Natural killer cell (primary cell): ENCODE results near the gene CACNA1D. TPM values are rescaled to one million over a fixed set of nuclear protein-coding genes. Genes with fewer than 3 reads are reported as not detected.

Source experiments
- ATAC-seq, 3 donors: fragments of 150-1000 bp in 2 of 3; fragments of 200-7000 bp in 1 of 3; cut with Tn5 transposase; 1 replicate in 1 of 3; 2 replicates in 2 of 3; pipeline ENCODE4 v1.10.0; 2021; ENCODE audit warnings: mild to moderate bottlenecking in 2 of 3, moderate library complexity in 2 of 3
- DNase-seq, 2 donors: peaks; one replicate each; pipeline versions ENCODE4 v3.0.0 to v3.0.0-alpha.2; 2013 to 2021; ENCODE audit warnings: mixed read lengths in 1 of 2
- H3K27ac ChIP-seq: one replicate; pipeline ENCODE4 v1.5.1; 2013; ENCODE audit warnings: mild to moderate bottlenecking, low read length
- H3K27me3 ChIP-seq: one replicate; pipeline ENCODE4 v1.6.1; 2013; ENCODE audit warnings: low read length; ENCODE audit not compliant: control insufficient read depth, insufficient read depth
- H3K36me3 ChIP-seq: one replicate; pipeline ENCODE4 v1.6.1; 2013; ENCODE audit warnings: low read length; ENCODE audit not compliant: control insufficient read depth, insufficient read depth
- H3K4me1 ChIP-seq: one replicate; pipeline ENCODE4 v1.6.1; 2013; ENCODE audit warnings: low read length; ENCODE audit not compliant: control insufficient read depth, insufficient read depth
- H3K4me3 ChIP-seq: one replicate; pipeline ENCODE4 v1.5.1; 2013; ENCODE audit warnings: low read length
- H3K9me3 ChIP-seq: one replicate; pipeline ENCODE4 v1.6.1; 2013; ENCODE audit warnings: low read length; ENCODE audit not compliant: control insufficient read depth, insufficient read depth
- H3K27ac Mint-ChIP-seq, 2 donors: one replicate each; pipeline ENCODE4 v1.8.0; 2022; ENCODE audit warnings: mild to moderate bottlenecking in 2 of 2, mixed read lengths in 2 of 2, moderate library complexity in 1 of 2
- H3K27me3 Mint-ChIP-seq, 2 donors: one replicate each; pipeline ENCODE4 v1.8.0; 2022; ENCODE audit warnings: low read depth in 2 of 2, mixed read lengths in 2 of 2
- H3K36me3 Mint-ChIP-seq: one replicate; pipeline ENCODE4 v1.8.0; 2022; ENCODE audit warnings: mixed read lengths
- H3K4me1 Mint-ChIP-seq, 2 donors: one replicate each; pipeline ENCODE4 v1.8.0; 2022; ENCODE audit warnings: mixed read lengths in 2 of 2
- H3K4me3 Mint-ChIP-seq: one replicate; pipeline ENCODE4 v1.8.0; 2022; ENCODE audit warnings: mild to moderate bottlenecking, moderate library complexity, mixed read lengths
- H3K9me3 Mint-ChIP-seq, 2 donors: one replicate each; pipeline ENCODE4 v1.8.0; 2022; ENCODE audit warnings: mixed read lengths in 2 of 2
- WGBS: methylation state at CpG from one replicate; pipeline ENCODE4 v1.1.7; 2013; ENCODE audit warnings: missing lambda C conversion rate; ENCODE audit not compliant: insufficient coverage; 5-methylcytosine and 5-hydroxymethylcytosine counted together
- intact Hi-C: fragments of 100-400 bp; cut with micrococcal nuclease; formaldehyde crosslinking; loops from one replicate; pipeline ENCODE4 v1.14.2; 2022
- total RNA-seq, 4 donors: library from RNA; stranded (reverse); fragments of 120-200 nt in 1 of 4; gene quantifications; one replicate each; pipeline versions ENCODE4 v1.2.3 to v1.2.4, GENCODE V29; 2013 to 2022
- TF ChIP-seq, protein P1 (sequence below): fragments of 200-600 bp; IDR thresholded peaks from one replicate; pipeline ENCODE4 v1.8.0; 2022; ENCODE audit warnings: antibody characterized with exemption

The CACNA1D gene
- total RNA-seq, 3 donors from 2014 or later (not counting 1 experiment from before 2014, with no cell fraction given), result 0.54 to 10.1 TPM; not detected in 1

DNA sequence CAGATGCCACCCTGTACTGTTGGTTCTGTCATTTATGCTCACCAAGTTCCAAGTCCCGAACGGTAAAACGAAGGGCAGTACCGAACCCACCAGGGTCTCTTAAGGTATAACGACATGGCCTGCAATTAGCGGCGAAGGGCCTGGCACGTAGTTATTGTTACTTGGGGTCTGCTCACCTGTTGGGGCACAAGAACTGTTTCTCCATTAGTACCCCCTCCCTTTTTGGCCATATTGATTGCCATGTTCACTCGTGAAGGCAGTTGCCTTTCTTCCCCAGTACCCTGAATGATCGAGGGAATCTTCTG, 352.4 kb downstream of the CACNA1D start:
- Histone ChIP-seq H3K9me3 (no peaks in the 10 kb centered on the region), H3K4me1 (peaks cover 9% of the 10 kb centered on the region), H3K4me3 (no peak overlapping the region), H3K27ac (no peak overlapping the region), H3K27me3 (peaks cover 15% of the 10 kb centered on the region), H3K36me3 (no peaks in the 10 kb centered on the region)
- Mint-ChIP-seq H3K4me1 (no peaks in the 10 kb centered on the region), H3K27ac (no peak overlapping the region), H3K36me3 (no peaks in the 10 kb centered on the region), H3K4me3 (peak overlapping the region; percentile 58), H3K27me3 (peaks cover 53 to 55% of the 10 kb centered on the region in 2 donors), H3K9me3 (no peaks in the 10 kb centered on the region)
- TF ChIP-seq, protein P1, sequence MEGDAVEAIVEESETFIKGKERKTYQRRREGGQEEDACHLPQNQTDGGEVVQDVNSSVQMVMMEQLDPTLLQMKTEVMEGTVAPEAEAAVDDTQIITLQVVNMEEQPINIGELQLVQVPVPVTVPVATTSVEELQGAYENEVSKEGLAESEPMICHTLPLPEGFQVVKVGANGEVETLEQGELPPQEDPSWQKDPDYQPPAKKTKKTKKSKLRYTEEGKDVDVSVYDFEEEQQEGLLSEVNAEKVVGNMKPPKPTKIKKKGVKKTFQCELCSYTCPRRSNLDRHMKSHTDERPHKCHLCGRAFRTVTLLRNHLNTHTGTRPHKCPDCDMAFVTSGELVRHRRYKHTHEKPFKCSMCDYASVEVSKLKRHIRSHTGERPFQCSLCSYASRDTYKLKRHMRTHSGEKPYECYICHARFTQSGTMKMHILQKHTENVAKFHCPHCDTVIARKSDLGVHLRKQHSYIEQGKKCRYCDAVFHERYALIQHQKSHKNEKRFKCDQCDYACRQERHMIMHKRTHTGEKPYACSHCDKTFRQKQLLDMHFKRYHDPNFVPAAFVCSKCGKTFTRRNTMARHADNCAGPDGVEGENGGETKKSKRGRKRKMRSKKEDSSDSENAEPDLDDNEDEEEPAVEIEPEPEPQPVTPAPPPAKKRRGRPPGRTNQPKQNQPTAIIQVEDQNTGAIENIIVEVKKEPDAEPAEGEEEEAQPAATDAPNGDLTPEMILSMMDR, result no peak
- WGBS, result 62% methylated on average over 10 of the region's 10 CpGs
- intact Hi-C loops, result no loop called here
- no peak for ATAC-seq
- no peak for DNase-seq

DNA sequence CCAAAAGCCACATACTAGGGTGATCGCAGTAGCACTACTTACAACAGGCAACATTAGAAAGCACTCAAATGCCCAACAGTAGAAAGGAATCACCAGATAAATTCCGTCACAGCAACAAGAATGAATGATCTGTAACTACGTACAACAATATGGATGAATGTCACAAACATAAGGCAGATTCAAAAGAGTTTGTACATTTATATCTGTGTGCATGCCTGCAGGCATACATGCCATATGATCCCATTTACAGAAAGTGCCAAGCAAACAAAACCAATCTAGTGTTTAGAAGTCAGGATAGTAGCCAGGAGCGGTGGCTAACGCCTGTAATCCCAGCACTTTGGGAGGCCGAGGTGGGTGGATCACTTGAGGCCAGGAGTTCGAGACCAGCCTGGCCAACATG, 355.5 kb downstream of the CACNA1D start:
- no peak overlapping the region for H3K27ac Mint-ChIP-seq
- H3K36me3 Mint-ChIP-seq, result no peaks in the 10 kb centered on the region
- no peak overlapping the region for H3K4me3 ChIP-seq
- H3K27me3 ChIP-seq, result peaks cover 15% of the 10 kb centered on the region
- intact Hi-C loops, result no loop called here
- 99% methylated on average over 5 of the region's 7 CpGs for WGBS
- H3K4me1 Mint-ChIP-seq, result no peaks in the 10 kb centered on the region
- no peaks in the 10 kb centered on the region for H3K9me3 ChIP-seq
- peaks cover 36 to 38% of the 10 kb centered on the region in 2 donors for H3K27me3 Mint-ChIP-seq
- H3K4me1 ChIP-seq, result peaks cover 9% of the 10 kb centered on the region
- TF ChIP-seq, protein P1, result no peak
- no peaks in the 10 kb centered on the region for H3K9me3 Mint-ChIP-seq
- DNase-seq (no peak), ATAC-seq (no peak)
- H3K27ac ChIP-seq, result no peak overlapping the region
- no peak overlapping the region for H3K4me3 Mint-ChIP-seq
- no peaks in the 10 kb centered on the region for H3K36me3 ChIP-seq

DNA sequence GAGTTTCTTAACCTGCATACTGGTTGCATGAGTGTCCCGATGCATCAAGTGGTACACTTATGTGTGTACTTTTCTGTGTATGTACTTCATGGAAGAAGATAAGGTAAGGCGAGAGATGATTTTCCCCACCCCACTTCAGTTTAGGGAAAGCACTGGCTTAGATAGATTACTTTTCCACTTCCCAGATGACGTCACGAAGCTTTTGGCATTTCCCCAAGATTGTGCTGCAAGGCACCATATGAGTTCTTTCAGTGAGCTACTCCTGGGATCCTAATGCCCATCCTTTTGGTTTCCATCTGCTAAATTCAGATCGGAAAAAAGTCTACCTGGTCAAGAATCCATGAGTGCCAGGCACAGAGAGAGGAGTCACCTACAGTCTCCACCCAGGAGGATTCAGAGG, 356.5 kb downstream of the CACNA1D start:
- intact Hi-C loops, result no loop called here
- no peak overlapping the region for H3K4me3 ChIP-seq
- DNase-seq (no peak), ATAC-seq (no peak)
- no peak overlapping the region for H3K27ac Mint-ChIP-seq
- H3K36me3 Mint-ChIP-seq, result no peaks in the 10 kb centered on the region
- peaks cover 29 to 30% of the 10 kb centered on the region in 2 donors for H3K27me3 Mint-ChIP-seq
- no peaks in the 10 kb centered on the region for H3K9me3 ChIP-seq
- H3K4me1 Mint-ChIP-seq, result no peaks in the 10 kb centered on the region
- no peak overlapping the region for H3K27ac ChIP-seq
- peaks cover 4% of the 10 kb centered on the region for H3K4me1 ChIP-seq
- TF ChIP-seq, protein P1, result no peak
- 83% methylated on average over 5 of the region's 5 CpGs for WGBS
- H3K9me3 Mint-ChIP-seq, result no peaks in the 10 kb centered on the region
- H3K27me3 ChIP-seq, result peaks cover 8% of the 10 kb centered on the region
- no peaks in the 10 kb centered on the region for H3K36me3 ChIP-seq
- H3K4me3 Mint-ChIP-seq, result no peak overlapping the region

DNA sequence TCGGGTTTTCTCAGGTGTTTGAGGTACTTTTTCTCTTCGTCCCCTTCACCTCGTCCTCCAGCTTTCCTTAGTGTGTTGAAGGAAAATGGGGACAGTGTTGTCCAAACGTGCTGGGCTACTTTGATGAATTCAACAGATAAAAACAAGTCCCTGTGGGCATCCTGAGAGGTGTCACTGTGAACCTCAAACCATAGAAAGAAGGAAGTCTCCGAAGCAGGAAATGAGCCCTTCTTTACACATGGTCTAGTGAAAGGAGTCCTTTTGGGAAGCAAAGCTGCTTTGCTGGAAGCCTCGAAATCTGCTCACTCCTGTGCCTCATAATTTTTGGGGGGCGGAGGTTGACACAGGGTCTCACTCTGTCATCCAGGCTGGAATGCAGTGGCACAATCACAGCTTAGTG, 362.6 kb downstream of the CACNA1D start:
- H3K4me1 Mint-ChIP-seq, result peaks cover 5 to 9% of the 10 kb centered on the region in 2 donors
- H3K4me3 Mint-ChIP-seq, result no peak overlapping the region
- Histone ChIP-seq H3K9me3 (no peaks in the 10 kb centered on the region), H3K4me3 (no peak overlapping the region), H3K27me3 (no peaks in the 10 kb centered on the region), H3K4me1 (no peaks in the 10 kb centered on the region), H3K27ac (no peak overlapping the region), H3K36me3 (no peaks in the 10 kb centered on the region)
- no peak for DNase-seq
- intact Hi-C loops, result no loop called here
- ATAC-seq, result no peak
- TF ChIP-seq, protein P1, result no peak
- no peaks in the 10 kb centered on the region for H3K9me3 Mint-ChIP-seq
- no peaks in the 10 kb centered on the region for H3K27me3 Mint-ChIP-seq
- no peak overlapping the region for H3K27ac Mint-ChIP-seq
- H3K36me3 Mint-ChIP-seq, result peaks cover 8% of the 10 kb centered on the region
- 52% methylated on average over 6 of the region's 7 CpGs for WGBS
